Fibroblast of lung (primary cell): ENCODE measurements around the gene FAM107A. TPM values are rescaled to one million over a fixed set of nuclear protein-coding genes. Genes with fewer than 3 reads are reported as not detected.

ENCODE experiments used
- DNase-seq, 2 donors: peaks; one replicate each; pipeline versions ENCODE4 v3.0.0 to v3.0.0-alpha.2; 2010; ENCODE audit warnings: low read depth in 2 of 2
- H2AFZ ChIP-seq: 2 replicates; pipeline ENCODE4 v1.5.1; 2012; ENCODE audit warnings: low read length, control low read depth, inconsistent platforms
- H3K27ac ChIP-seq: 2 replicates; pipeline ENCODE4 v1.5.1; 2011; ENCODE audit warnings: low read length, control low read depth; ENCODE audit not compliant: insufficient read depth
- H3K27me3 ChIP-seq: 2 replicates; pipeline ENCODE4 v1.5.1; 2011; ENCODE audit warnings: mild to moderate bottlenecking, low read length; ENCODE audit not compliant: control insufficient read depth, insufficient read depth
- H3K36me3 ChIP-seq: 2 replicates; pipeline ENCODE4 v1.5.1; 2011; ENCODE audit warnings: low read length; ENCODE audit not compliant: control insufficient read depth, insufficient read depth
- H3K4me1 ChIP-seq: 2 replicates; pipeline ENCODE4 v1.5.1; 2011; ENCODE audit warnings: low read length; ENCODE audit not compliant: control insufficient read depth, insufficient read depth; ENCODE audit errors: extremely low read depth
- H3K4me2 ChIP-seq: 2 replicates; pipeline ENCODE4 v1.5.1; 2011; ENCODE audit warnings: low read length, control low read depth; ENCODE audit not compliant: insufficient read depth; ENCODE audit errors: extremely low read depth
- H3K4me3 ChIP-seq, 4 experiments: fragments of 200-600 bp in 1 of 4; sonication (generic) in 1 of 4; replicated peaks in 1 of 4; 2 replicates each; pipeline ENCODE4 v1.5.1; 2011 to 2016; ENCODE audit warnings: low read length in 4 of 4, low read depth in 3 of 4, mild to moderate bottlenecking in 3 of 4, control low read depth in 2 of 4, inconsistent platforms in 1 of 4, mixed read lengths in 1 of 4; ENCODE audit not compliant: insufficient read depth in 1 of 4; ENCODE audit errors: control extremely low read depth in 1 of 4
- H3K79me2 ChIP-seq: 2 replicates; pipeline ENCODE4 v1.5.1; 2012; ENCODE audit warnings: mild to moderate bottlenecking, low read length, inconsistent platforms; ENCODE audit not compliant: control insufficient read depth, insufficient read depth
- H3K9ac ChIP-seq: 2 replicates; pipeline ENCODE4 v1.5.1; 2011; ENCODE audit warnings: mild to moderate bottlenecking, low read length, control low read depth; ENCODE audit not compliant: insufficient read depth
- H3K9me3 ChIP-seq: 2 replicates; pipeline ENCODE4 v1.5.1; 2012; ENCODE audit warnings: low read depth, low read length; ENCODE audit not compliant: control insufficient read depth, insufficient read depth
- H4K20me1 ChIP-seq: 2 replicates; pipeline ENCODE4 v1.5.1; 2011; ENCODE audit warnings: low read length; ENCODE audit not compliant: control insufficient read depth, insufficient read depth; ENCODE audit errors: extremely low read depth
- CTCF ChIP-seq, 2 donors: IDR thresholded peaks in 1 of 2; conservative IDR thresholded peaks in 1 of 2; 1 replicate in 1 of 2; 2 replicates in 1 of 2; pipeline ENCODE4 v1.5.1; 2011 to 2012; ENCODE audit warnings: low read length in 2 of 2, control low read depth in 1 of 2, inconsistent platforms in 1 of 2, low read depth in 1 of 2, mild to moderate bottlenecking in 1 of 2
- EZH2 ChIP-seq: IDR thresholded peaks from 2 replicates; pipeline ENCODE4 v1.5.1; 2012; ENCODE audit warnings: low read length, control low read depth, mild to moderate bottlenecking; ENCODE audit errors: missing control alignments
- polyA plus RNA-seq, 2 donors: library from polyadenylated mRNA; depleted of rRNA in 1 of 2; stranded (reverse) in 1 of 2; unstranded in 1 of 2; fragments of >200 nt; gene quantifications; 2 replicates each; pipeline ENCODE4 v1.2.1, GENCODE V29; 2011 to 2012; ENCODE audit warnings: missing spikeins in 1 of 2
- total RNA-seq: library from RNA; depleted of rRNA; stranded (reverse); fragments of >200 nt; gene quantifications from 2 replicates; pipeline ENCODE4 v1.2.1, GENCODE V29; 2014

FAM107A gene
- total and polyA plus RNA-seq, 2 donors (not counting 1 experiment from before 2014, with no cell fraction given), result under 0.01 to 0.16 TPM

GRCh38 chr3:58574682-58575081 lies 2.5 kb downstream of the FAM107A start:
- no peak for DNase-seq
- Histone ChIP-seq H3K9ac (no peak overlapping the region), H3K27me3 (peaks cover 4% of the 10 kb centered on the region), H3K4me3 (no peak overlapping the region), H3K27ac (no peak overlapping the region), H3K4me2 (no peak overlapping the region), H3K36me3 (no peaks in the 10 kb centered on the region), H3K4me1 (no peaks in the 10 kb centered on the region), H3K9me3 (no peaks in the 10 kb centered on the region), H3K79me2 (no peaks in the 10 kb centered on the region), H2AFZ (no peak overlapping the region), H4K20me1 (no peaks in the 10 kb centered on the region)
- TF ChIP-seq CTCF (conservative IDR thresholded peaks at IDR 0.05 in 1 of 2, IDR thresholded peaks at IDR 0.05 in 1 of 2; ENCODE audit: low read depth in 1 of 2, low read length in 2 of 2) (no peak), EZH2 (no peak)

GRCh38 chr3:58574106-58574505 lies 3.1 kb downstream of the FAM107A start:
- TF ChIP-seq CTCF (conservative IDR thresholded peaks at IDR 0.05 in 1 of 2, IDR thresholded peaks at IDR 0.05 in 1 of 2; ENCODE audit: low read depth in 1 of 2, low read length in 2 of 2) (no peak), EZH2 (no peak)
- Histone ChIP-seq H3K9ac (no peak overlapping the region), H4K20me1 (no peaks in the 10 kb centered on the region), H3K4me1 (no peaks in the 10 kb centered on the region), H3K4me2 (no peak overlapping the region), H3K9me3 (no peaks in the 10 kb centered on the region), H3K27me3 (peaks cover 4% of the 10 kb centered on the region), H3K36me3 (no peaks in the 10 kb centered on the region), H2AFZ (no peak overlapping the region), H3K27ac (no peak overlapping the region), H3K79me2 (no peaks in the 10 kb centered on the region), H3K4me3 (no peak overlapping the region)
- no peak for DNase-seq

- H2AFZ ChIP-seq, result no peak overlapping the region
- TF ChIP-seq CTCF (conservative IDR thresholded peaks at IDR 0.05 in 1 of 2, IDR thresholded peaks at IDR 0.05 in 1 of 2; ENCODE audit: low read depth in 1 of 2, low read length in 2 of 2) (no peak), EZH2 (no peak)
- no peaks in the 10 kb centered on the region for H3K36me3 ChIP-seq
- H4K20me1 ChIP-seq, result no peaks in the 10 kb centered on the region
- no peak overlapping the region for H3K4me3 ChIP-seq
- H3K27ac ChIP-seq, result no peak overlapping the region
- H3K9ac ChIP-seq, result no peak overlapping the region
- peaks cover 4% of the 10 kb centered on the region for H3K27me3 ChIP-seq
- H3K9me3 ChIP-seq, result no peaks in the 10 kb centered on the region
- H3K79me2 ChIP-seq, result no peaks in the 10 kb centered on the region
- DNase-seq, result peak in 1 of 2 donors; percentile 49
- no peak overlapping the region for H3K4me2 ChIP-seq
- no peaks in the 10 kb centered on the region for H3K4me1 ChIP-seq
These were observed 3.6 kb downstream of the FAM107A start for GRCh38 chr3:58573640-58574039.
